GM19455 (cell line): Measurements from ENCODE around the gene KDM4C.

Experiments
- ATAC-seq: cut with Tn5 transposase; IDR thresholded peaks from one replicate; pipeline ENCODE4 v1.9.1; 2021; ENCODE audit not compliant: unreplicated experiment

Gene KDM4C

DNA sequence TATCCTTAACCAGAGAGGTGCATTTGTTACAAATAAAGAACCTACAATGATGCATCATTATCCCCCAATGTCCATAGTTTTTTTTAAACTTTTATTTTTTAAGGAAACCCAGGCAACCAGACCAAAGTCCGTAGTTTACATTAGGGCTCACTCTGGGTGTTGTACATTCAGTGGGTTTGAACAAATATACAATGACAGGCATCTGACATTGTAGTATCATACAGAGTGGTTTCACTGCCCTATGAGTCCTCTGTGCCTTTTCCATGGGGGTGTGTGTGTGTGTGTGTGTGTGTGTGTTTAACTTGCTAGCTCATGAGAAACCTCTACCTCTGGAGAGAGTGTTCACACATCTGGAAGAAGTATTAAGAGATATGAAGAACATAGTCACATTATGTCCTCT is 141.5 kb downstream of the KDM4C start:
- no peak for ATAC-seq

DNA sequence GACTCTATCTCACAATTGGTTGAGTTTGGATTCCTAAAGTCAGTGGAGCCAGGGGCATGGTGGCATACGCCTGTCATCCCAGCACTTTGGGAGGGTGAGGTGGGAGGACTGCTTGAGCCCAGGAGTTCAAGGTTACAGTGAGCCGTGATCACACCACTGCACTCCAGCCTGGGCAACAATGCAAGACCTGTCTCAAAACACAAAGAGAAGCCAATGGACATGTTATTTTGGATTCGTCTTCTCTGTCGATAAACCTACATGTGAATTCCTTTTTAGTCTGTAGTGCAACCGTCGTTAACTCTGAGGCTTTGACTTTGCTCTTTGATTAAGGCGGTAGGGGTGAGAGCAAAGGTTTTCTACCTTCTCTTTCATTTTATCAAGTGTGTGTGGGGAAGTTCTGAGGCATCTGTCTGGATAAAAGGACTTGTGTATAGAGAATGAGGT is 142.7 kb downstream of the KDM4C start:
- no peak for ATAC-seq

DNA sequence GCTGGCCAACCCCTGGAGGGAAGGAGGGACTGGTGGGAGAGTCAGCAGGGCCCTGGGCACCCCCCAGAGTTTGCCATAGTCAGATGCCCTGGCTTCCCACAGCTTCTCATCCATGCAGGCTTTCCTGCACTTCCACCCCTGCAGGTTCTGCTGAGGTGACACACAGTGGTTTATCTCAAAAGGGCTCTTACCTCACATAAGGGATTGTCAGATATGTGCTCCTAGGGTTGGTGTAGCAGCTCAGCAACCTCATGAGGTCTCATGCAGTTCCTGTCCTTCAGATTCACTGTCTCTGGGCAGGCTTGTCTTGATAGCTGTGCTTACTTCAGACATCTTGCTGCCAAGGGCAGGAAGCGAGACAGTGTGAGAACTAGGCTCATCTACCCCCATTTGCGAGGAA is 143.4 kb downstream of the KDM4C start:
- no peak for ATAC-seq

DNA sequence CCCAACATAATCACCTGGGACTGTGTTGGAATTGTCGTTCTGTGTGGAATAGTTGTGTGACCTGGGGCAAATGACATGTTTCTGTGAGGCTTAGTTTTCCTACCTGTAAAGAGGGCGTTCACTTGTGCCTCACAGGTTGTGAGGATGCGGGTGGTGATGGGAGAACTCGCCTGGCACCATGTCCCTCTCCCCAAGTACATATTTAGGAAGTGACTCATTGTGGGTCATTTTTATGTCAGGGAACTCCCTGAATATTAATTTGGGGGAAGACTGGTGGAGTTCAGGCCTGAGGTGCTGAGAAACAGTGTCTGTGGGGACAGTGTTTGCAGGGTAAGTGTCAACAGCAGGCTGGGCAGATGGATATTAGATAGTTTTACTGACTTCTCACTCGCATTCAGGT is 144.7 kb downstream of the KDM4C start:
- no peak for ATAC-seq

DNA sequence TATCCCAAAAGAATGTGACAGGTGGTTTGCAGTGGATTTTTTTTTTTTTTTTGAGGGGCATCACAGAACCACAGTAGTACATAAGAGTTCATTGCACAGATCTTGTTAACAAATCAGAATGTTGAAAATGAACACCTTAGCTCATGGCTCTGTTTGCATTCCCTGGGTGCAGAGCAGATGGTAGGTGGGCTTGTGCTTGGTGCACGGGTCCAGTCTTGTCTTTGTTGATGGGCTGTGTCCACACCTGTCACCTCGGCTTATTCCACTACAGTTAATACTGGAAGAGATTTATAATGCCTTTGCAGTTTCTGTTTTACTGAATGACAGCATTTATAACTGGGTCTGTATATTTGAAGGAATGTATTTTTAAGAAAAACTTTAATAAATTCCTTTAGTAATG is 146.6 kb downstream of the KDM4C start:
- no peak for ATAC-seq

DNA sequence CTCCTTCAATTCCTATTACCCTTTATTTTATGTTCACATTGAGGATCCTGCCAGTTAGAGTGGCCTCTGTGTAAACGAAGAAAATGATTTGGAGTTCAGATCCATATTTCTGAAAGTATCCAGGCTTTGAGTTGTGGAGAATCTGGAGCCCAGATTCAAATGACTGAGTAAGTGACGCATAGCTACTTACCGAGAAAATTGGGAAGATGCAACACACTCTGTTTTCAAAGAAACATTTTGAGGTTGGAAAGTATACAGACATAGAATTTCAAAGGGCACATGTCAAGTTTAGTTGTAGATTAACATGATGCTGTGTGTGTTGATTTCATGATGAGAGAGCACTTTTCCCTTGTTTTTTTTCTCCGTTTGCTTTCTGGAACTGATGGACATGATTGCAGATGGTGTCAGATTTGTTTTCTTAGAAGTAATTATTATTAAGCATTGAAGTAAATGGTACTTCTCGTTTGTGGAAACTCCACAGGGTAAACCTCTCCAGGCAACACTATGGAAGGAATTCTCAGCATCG is 148.1 kb downstream of the KDM4C start:
- no peak for ATAC-seq

DNA sequence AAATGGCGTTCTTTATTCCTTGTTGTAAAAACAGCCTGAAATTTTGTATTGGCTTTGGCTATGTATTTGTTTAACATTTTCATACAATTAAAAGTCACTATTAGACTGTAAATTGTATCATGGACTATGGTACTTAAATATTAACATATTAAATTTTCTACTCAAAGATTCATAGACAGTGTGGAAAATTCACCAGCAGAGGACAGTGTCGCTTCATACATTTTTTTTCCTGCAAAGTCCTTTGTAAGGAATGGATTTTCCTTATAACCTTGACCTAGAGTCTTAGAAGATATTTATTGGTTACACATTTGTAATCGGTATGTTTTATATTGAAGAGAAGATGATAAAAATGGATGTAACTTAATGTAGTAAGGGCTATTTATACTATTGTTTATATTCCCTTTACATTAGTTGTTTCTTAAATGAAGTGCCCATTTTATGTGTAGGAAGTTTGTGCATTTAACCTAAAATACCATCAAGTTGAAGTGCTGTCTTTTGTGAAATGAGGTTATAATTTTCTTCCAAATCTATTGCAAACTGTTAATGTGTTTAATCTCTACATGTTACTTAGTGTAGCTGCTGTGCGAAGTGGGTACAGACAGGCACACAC is 150.1 kb downstream of the KDM4C start:
- no peak for ATAC-seq

DNA sequence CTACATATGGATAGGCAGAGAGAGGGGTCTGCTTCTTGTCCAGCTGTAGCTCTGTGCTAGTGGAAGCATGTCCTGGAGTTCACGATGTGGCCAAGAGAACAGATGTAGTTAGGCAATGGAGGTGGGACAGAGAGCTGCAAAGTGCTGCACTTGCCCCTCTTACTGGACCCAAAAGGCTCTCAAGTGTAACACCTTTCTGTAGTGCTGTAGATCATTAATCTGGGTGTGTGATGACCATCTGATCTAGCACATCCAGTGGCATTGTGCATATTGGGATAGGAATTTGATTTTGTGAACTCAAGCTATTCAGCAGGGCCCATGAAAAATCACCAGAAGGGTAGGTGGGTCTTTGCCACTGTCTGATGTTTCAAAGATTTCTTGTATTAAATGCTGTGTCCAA is 151.4 kb downstream of the KDM4C start:
- no peak for ATAC-seq

DNA sequence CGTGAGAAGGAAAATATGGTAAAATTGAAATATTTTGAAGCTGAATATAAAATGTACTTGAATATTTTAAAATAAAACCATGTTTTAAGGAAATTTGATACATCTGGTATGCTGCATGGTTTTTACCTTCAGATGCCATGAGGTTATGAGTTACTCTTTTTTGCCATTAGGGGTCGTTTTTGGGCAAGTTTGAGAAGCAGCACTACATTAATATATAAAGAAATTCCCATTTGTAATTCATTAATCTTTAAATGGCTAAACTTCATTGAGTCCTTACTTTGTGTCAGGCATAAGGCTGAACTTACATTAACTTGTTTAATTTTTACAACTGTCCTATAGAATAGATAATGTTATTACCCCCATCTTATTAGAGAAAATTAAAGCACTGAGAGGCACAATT is 152.3 kb downstream of the KDM4C start:
- ATAC-seq, result no peak

DNA sequence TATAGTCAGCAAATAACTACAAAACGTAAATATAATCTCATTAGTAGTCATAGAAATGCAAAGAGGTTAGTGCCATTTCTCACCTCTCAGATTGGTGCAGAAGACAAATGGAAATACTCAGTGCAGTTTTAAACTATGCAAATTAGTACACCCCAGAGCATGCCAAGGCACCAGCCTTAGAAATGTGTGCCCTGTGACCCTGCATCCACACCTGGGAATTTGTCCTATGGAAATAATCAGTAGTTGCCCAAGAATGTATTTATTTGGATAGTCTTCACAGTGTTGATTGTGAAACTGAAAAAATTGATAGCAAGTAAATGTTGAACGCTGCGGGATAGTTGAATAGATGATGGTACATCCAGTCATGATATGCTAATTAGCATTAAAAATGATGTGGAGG is 152.7 kb downstream of the KDM4C start:
- ATAC-seq, result no peak

DNA sequence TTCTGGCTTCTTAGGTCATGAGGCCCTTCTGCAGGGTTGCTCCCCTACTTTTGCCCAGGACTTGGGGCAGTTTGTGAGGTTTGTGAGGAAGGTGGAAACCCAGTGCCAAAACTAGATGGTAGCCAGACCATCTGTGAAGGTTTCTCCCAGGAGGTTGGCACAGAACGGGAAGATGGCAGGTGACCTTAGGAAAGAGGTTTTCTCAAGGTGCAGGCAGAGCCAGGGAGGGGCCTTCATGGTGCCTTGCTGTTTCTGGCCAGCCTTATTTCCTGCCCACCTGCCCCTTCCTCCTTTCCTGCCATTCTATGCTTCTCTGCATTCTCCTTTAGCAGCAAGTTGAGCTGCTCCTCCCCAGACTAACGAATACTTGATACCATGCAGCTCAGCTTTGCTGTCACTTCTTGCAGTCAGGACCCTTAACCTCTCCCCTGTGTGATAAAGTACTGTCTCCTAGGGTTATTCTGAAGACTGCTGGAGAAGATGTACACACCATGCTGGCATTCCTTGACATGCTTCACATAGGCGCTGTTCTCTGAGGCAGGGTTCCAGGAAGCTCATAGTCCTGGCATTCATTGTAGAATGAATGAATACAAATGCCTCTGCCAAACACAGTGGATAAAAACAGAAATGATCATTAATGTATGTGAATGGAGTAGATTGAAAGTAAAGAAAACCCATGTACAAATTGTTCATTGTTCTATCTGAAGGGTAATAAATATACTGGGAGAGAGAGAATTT is 154.3 kb downstream of the KDM4C start:
- no peak for ATAC-seq

DNA sequence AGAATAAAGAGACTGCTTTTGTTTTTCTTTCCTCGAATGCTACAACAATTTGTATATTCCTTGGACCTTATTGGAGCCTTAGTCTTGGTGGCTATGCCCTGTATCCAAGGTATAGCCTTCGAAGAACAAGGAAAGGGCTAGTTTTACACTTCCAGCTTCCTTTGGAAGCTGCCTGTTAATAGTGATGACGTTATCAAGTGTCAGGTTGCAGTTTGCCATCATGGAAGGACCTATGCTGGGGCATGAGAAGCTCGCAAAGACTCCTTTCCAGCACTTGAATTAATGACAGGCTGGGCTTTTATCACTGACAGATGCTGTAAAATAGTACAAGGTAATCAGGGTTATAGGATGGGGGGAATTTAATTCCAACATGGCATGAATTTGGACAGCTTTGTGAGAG is 157.9 kb downstream of the KDM4C start:
- ATAC-seq, result no peak

DNA sequence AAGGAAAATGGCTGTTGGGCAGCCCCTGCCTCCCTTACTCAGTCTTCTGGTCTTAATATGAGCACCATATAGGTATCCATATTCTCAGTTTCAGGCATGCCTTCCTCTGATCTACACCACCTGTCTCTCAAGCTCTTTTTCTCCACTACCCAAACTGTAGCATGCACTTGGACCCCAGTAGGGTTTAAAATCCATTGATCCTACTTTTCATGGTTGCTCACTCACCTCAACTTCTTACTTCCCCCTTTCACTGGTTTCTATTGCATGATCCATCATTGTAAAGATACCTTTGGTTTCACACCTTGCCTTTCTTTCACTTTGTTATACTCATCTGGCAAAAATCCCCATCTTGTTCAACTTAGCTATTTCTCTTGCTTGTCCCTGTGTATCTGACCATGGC is 159.4 kb downstream of the KDM4C start:
- no peak for ATAC-seq

DNA sequence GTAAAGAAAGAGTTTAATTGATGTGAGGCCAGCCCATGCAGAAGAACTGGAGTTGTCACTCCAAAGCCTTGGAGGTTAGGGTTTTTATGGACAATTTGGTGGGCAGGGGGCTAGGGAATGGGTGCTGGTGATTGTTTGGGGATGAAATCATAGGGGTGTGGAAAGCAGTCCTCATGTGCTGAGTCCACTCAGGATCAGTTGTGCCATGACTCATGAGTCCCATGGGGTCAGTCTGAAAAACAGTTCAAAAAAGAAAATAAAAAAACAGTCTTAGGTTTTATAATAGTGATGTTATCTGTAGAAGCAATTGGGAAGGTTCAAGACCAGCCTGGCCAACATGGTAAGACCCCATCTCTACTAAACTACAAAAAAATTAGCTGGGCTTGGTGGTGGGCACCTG is 162.3 kb downstream of the KDM4C start:
- ATAC-seq, result no peak

DNA sequence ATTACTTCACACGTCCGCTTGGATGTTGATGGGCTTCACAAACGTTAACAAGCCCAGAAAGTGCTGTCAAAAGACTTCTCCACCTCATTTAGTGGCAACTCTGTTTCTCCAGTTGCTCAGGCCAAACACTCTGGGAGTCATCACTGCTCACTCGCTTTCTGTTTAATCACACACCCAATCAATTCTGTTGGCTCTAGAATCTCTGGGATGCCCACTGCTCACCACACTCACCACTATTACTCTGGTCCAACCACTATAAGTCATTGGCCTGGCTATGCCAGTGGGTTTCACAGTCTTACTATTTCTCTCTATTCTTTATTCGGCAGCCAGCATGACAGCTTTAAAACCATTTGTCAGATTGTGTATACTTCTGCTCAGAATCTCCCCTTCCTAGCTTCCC is 163.5 kb downstream of the KDM4C start:
- no peak for ATAC-seq

DNA sequence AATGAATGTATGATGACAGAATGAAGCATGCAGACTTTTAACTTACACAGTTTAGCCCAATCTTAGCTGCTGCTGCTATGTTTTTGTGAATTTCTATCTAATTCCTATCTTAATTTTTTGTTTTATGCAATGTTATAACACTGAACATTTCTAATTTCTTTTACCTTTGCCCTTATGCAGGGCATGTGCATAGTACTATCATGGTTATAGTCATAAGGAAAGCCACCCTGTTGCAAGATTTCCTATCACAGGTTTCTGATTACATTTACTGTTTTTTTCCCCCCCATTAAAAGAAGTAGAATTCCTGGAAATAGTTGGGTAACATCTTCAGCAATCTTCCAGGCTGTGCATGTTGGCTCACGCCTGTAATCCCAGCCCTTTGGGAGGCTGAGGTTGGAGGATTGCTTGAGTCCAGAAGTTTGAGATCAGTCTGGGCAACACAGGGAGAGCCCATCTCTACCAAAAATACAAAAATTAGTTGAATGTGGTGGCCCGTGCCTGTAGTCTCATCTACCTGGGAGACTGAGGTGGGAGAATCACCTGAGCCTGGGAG is 164.4 kb downstream of the KDM4C start:
- no peak for ATAC-seq

DNA sequence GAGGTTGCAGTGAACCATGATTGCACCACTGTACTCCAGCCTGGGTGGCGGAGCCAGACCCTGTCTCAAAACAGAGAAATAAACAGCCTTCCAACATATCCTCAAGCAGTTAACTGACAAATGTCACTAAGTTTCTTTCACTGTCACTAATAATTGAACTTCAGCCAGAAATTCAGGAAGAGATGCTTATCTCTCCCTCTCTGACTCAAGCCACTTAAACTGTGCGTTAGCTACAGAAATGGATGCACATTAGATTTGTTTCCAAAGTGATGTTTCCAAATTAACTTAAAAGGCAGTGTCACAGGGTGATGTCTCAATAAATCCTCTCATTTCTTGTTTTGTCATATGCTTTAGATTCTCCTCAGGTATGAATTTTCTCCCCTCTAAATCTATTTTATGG is 164.9 kb downstream of the KDM4C start:
- ATAC-seq, result no peak

DNA sequence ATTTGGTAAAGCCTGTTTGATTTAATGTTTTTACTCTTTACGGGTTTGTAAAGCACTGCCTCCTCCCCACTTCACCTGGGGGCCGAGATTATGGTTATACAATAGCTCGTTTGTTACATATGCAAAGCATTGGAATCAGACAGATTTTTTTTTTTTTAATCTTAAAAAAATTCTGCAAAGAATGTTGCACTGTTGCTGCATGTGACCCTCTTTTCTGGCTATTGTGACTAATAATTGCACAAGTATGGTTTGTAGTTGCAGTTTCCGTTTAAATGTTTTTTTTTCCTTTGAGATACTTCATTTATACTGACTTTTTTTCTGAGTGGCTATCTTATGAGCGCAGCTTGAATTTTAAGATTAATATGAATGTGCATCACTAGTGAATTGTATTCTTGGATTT is 165.3 kb downstream of the KDM4C start:
- no peak for ATAC-seq

DNA sequence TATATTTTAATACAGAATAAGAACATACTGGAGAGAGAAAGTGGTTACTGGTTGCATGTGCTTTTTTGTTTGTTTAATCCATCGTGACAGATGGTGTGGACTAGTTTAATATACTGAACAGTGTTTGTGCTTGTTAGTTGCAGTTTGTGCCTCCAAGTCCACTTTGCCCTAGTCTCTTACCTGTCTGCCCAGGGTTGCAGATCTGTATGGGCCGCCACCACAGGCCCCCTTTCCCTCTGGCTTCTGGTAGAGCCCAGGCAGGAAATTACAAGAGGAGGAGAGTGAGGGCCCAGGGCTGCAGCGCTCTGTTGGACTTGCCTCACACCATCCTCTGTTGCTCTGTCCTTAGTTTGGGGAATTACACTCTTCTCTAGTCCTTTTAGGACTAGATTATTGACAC is 166.4 kb downstream of the KDM4C start:
- ATAC-seq, result no peak

DNA sequence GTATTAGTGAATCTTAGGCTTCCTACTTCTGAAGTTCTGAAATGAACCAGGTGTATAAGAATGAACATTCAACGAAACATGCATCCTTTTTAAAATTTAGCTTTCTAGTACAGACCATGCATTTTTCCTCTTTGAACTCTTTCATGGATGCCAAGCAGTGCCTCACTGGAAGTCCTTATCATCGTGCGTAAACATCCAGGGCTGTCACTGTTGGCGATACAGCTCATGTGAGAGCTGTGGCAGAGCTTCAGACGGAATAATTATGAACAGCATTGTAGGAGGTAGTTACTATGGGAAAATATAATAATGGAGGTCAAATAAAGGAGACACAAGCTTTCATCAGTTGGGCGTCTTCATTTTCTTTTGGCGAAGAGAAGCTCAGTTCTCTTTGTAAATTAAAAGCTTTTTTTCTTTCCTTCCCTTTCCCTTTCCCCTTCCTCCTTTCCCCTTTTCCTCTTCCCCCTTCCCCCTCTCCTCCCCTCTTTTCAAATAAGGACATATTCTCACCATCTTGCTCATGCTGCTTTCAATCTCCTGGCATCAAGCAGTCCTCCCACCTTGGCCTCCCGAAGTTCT is 167.3 kb downstream of the KDM4C start:
- no peak for ATAC-seq

DNA sequence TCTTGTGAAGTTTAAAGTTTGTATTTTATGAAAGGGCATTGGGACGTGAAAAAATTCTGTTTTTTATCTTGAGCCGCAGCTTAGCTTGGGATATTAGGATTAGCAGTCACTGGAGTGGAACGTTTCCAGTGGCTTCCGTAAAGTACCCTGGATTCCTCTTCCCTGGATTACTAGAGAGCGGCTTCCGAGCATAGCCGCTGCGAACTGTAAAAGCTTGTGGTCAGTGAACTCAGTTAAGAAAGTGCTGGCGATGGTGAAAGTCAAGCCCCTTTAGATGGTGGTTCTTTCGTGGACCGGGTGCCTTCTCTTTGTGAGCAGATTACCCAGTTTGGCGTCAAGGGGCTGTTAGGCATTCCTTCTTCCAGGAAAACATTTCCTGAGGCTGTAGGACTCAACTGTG is 168.1 kb downstream of the KDM4C start:
- no peak for ATAC-seq

DNA sequence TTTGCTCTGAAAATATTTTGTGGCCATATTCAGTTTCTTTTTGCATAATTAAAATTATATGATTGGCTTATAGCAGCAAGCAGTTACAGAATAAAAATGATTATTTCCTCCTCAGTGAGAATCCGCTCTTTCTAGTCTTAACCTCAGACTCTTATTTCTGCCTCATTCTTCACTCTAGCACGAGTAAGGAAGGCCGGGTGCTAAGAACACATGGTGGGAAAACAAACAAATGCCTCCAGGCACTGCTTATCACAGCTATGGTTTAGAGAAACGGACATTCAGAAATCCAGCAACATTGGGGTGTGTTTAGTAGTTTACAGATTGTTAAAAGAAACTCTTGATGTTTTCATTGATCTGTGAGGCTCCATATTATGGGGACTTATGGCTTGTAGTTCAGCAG is 168.7 kb downstream of the KDM4C start:
- ATAC-seq, result no peak
